Activated B cell treated with CpG ODN at 0.5 μM for 24 hours (primary cell): ENCODE data around the gene VTI1A. TPM values are rescaled to one million over a fixed set of nuclear protein-coding genes. Genes with fewer than 3 reads are reported as not detected.
"Not testable (repeated sequence)": the region's sequence is repeated elsewhere in the genome, so short reads cannot be mapped to it uniquely, and the experiment has no call there.

ENCODE experiments used
- ATAC-seq: fragments of 200-7000 bp; cut with Tn5 transposase; one replicate; pipeline ENCODE4 v1.10.0; 2021; ENCODE audit warnings: low read depth, mild to moderate bottlenecking, moderate library complexity
- CTCF ChIA-PET: fragments of 350-600 bp; sonication (Branson Sonifier 250); formaldehyde crosslinking; loops from one replicate; lab custom pipeline; 2021; ENCODE audit warnings: antibody characterized with exemption; lab: Charles Lee
- POLR2A ChIA-PET: fragments of 350-600 bp; sonication (Branson Sonifier 250); formaldehyde crosslinking; loops from one replicate; lab custom pipeline; 2021; ENCODE audit warnings: antibody characterized with exemption; lab: Charles Lee
- DNase-seq: peaks from one replicate; pipeline ENCODE4 v3.0.0; 2022
- H3K27ac Mint-ChIP-seq: one replicate; pipeline ENCODE4 v1.8.0; 2020; ENCODE audit warnings: mixed read lengths
- H3K27me3 Mint-ChIP-seq: one replicate; pipeline ENCODE4 v1.8.0; 2021; ENCODE audit warnings: mixed read lengths
- H3K36me3 Mint-ChIP-seq: one replicate; pipeline ENCODE4 v1.8.0; 2021; ENCODE audit warnings: low read depth, mixed read lengths
- H3K4me1 Mint-ChIP-seq: one replicate; pipeline ENCODE4 v1.8.0; 2021; ENCODE audit warnings: mixed read lengths
- H3K4me3 Mint-ChIP-seq: one replicate; pipeline ENCODE4 v1.8.0; 2020; ENCODE audit warnings: mild to moderate bottlenecking, mixed read lengths
- H3K9me3 Mint-ChIP-seq: one replicate; pipeline ENCODE4 v1.8.0; 2020; ENCODE audit warnings: mixed read lengths
- intact Hi-C: fragments of 100-400 bp; cut with micrococcal nuclease; formaldehyde crosslinking; loops from one replicate; pipeline ENCODE4 v1.15.1; 2024
- total RNA-seq: library from RNA; stranded (reverse); gene quantifications from 2 replicates; pipeline ENCODE4 v1.2.3, GENCODE V29; 2022
- TF ChIP-seq, protein P1 (sequence below): fragments of 200-600 bp; IDR thresholded peaks from one replicate; pipeline ENCODE4 v1.8.0; 2022; ENCODE audit warnings: antibody characterized with exemption, mild to moderate bottlenecking

VTI1A gene
- total RNA-seq, 1 donor from 2014 or later, result 74.0 TPM

DNA sequence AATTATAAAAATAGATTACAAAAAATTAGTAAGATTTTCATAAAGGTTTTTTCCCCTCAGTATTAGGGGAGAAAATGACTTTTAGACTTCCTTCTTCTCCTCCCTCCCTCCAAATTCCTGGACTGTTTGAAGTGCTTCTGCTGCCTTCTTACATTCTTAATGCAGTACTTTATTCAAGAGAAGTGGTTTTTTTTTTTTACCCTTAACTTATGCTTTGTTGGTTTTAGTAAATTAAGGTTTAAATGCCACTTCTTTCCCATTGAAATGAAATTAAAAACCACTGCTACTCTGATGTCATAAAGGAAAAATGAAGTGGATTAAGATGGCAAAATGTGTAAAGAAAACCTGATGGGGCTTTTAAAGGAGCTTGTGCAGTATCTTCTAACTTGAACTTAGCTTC lies 140.7 kb downstream of the VTI1A start:
- CTCF ChIA-PET, result no interaction called here
- no peak overlapping the region for H3K4me3 Mint-ChIP-seq
- H3K9me3 Mint-ChIP-seq, result no peaks in the 10 kb centered on the region
- POLR2A ChIA-PET, result interaction anchor here (0.7 kb wide), 1 partner anchor 18 kb away, joined by 3 read pairs; no protein-coding TSS in a partner anchor
- no peaks in the 10 kb centered on the region for H3K4me1 Mint-ChIP-seq
- no peaks in the 10 kb centered on the region for H3K27me3 Mint-ChIP-seq
- no peak overlapping the region for H3K27ac Mint-ChIP-seq
- intact Hi-C loops, result no loop called here
- peaks cover 36% of the 10 kb centered on the region for H3K36me3 Mint-ChIP-seq
- DNase-seq, result no peak
- TF ChIP-seq, protein P1, sequence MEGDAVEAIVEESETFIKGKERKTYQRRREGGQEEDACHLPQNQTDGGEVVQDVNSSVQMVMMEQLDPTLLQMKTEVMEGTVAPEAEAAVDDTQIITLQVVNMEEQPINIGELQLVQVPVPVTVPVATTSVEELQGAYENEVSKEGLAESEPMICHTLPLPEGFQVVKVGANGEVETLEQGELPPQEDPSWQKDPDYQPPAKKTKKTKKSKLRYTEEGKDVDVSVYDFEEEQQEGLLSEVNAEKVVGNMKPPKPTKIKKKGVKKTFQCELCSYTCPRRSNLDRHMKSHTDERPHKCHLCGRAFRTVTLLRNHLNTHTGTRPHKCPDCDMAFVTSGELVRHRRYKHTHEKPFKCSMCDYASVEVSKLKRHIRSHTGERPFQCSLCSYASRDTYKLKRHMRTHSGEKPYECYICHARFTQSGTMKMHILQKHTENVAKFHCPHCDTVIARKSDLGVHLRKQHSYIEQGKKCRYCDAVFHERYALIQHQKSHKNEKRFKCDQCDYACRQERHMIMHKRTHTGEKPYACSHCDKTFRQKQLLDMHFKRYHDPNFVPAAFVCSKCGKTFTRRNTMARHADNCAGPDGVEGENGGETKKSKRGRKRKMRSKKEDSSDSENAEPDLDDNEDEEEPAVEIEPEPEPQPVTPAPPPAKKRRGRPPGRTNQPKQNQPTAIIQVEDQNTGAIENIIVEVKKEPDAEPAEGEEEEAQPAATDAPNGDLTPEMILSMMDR, result no peak
- no peak for ATAC-seq

GRCh38 chr10:112588225-112588990 lies 141.4 kb downstream of the VTI1A start:
- no peak overlapping the region for H3K27ac Mint-ChIP-seq
- no peaks in the 10 kb centered on the region for H3K27me3 Mint-ChIP-seq
- POLR2A ChIA-PET, result interaction anchor here (0.7 kb wide), 1 partner anchor 17 kb away, joined by 3 read pairs; no protein-coding TSS in a partner anchor
- no peaks in the 10 kb centered on the region for H3K4me1 Mint-ChIP-seq
- ATAC-seq, result no peak
- no peaks in the 10 kb centered on the region for H3K9me3 Mint-ChIP-seq
- peaks cover 37% of the 10 kb centered on the region for H3K36me3 Mint-ChIP-seq
- intact Hi-C loops, result no loop called here
- TF ChIP-seq, protein P1, result no peak
- DNase-seq, result no peak
- CTCF ChIA-PET, result interaction anchor here (0.6 kb wide), 1 partner anchor 24 kb away, joined by 4 read pairs; no protein-coding TSS in a partner anchor
- no peak overlapping the region for H3K4me3 Mint-ChIP-seq

DNA sequence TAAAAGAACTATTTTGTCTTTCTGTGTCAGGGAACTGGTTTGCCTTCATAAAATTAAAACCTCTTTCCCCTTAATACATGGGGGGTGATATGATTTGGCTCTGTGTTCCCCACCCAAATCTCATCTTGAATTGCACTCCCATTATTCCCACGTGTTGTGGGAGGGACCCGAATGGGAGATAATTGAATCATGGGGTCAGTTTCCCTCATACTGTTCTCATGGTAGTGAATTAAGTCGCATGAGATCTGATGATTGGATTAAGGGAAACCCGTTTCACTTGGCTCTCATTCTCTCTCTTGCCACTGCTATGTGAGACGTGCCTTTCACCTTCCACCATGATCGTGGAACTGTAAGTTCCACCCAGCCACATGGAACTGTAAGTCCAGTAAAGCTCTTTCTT lies 142.1 kb downstream of the VTI1A start:
- no peaks in the 10 kb centered on the region for H3K4me1 Mint-ChIP-seq
- intact Hi-C loops, result no loop called here
- CTCF ChIA-PET, result interaction anchor here (0.6 kb wide), 1 partner anchor 25 kb away, joined by 4 read pairs; no protein-coding TSS in a partner anchor

DNA sequence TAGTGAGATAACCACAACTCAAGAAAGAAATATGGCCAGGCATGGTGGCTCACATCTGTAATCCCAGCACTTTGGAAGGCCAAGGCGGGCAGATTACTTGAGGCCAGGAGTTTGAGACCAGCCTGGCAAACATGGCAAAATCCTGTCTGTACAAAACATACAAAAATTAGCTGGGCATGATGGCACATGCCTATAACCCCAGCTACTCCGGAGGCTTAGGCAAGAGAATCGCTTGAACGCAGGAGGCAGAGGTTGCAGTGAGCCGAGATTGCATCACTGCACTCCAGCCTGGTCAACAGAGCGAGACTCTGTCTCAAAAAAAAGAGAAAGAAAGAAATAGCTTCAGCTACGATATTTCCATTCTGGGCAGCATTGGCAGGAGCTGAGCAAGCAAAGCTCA lies 143.8 kb downstream of the VTI1A start:
- DNase-seq, H3K27me3 Mint-ChIP-seq, intact Hi-C loops, H3K4me3 Mint-ChIP-seq, CTCF ChIA-PET, H3K9me3 Mint-ChIP-seq, H3K4me1 Mint-ChIP-seq, H3K27ac Mint-ChIP-seq, ATAC-seq: not testable (repeated sequence)
- H3K36me3 Mint-ChIP-seq, result peaks cover 24% of the 10 kb centered on the region
- POLR2A ChIA-PET, result interaction anchor here (0.5 kb wide), 1 partner anchor 527 kb away, joined by 3 read pairs; no protein-coding TSS in a partner anchor

More for the DNA sequence above, 142.1 kb downstream of the VTI1A start:
- peaks cover 30% of the 10 kb centered on the region for H3K36me3 Mint-ChIP-seq
- TF ChIP-seq, protein P1, result no peak
- H3K4me3 Mint-ChIP-seq, result no peak overlapping the region
- no peak overlapping the region for H3K27ac Mint-ChIP-seq
- DNase-seq (no peak), ATAC-seq (no peak)
- no peaks in the 10 kb centered on the region for H3K9me3 Mint-ChIP-seq
- H3K27me3 Mint-ChIP-seq, result no peaks in the 10 kb centered on the region
- POLR2A ChIA-PET, result no interaction called here

DNA sequence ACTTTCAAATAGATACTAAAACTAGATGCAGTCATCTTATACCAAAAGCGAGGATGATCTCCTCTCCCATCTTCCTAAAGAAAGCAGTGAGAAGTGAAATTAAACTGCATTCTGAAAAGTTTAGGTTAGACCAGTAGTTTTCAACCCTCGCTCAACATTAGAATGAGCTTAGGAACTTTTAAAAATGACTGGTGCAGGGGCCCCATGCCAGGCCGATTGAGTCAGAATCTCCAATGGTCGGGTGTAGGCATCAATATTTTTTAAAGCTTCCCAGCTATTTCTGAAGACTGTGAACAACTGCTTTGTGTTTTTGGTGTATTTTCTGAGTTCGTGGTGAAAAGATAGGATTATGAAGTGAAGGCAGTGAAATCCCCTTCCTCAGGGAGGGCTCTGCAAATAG lies 146.0 kb downstream of the VTI1A start:
- intact Hi-C loops, result no loop called here
- ATAC-seq (no peak), DNase-seq (no peak)
- H3K36me3 Mint-ChIP-seq, result peaks cover 24% of the 10 kb centered on the region
- no peaks in the 10 kb centered on the region for H3K9me3 Mint-ChIP-seq
- TF ChIP-seq, protein P1, result no peak
- no peaks in the 10 kb centered on the region for H3K27me3 Mint-ChIP-seq
- H3K4me1 Mint-ChIP-seq, result no peaks in the 10 kb centered on the region
- H3K27ac Mint-ChIP-seq, result no peak overlapping the region
- ChIA-PET POLR2A (no interaction called here), CTCF (no interaction called here)
- H3K4me3 Mint-ChIP-seq, result no peak overlapping the region
